GM12872 (cell line): ENCODE results near the gene CGA.

ENCODE experiments used
- TF ChIP-seq, protein P1 (sequence below): IDR thresholded peaks from 3 replicates; pipeline ENCODE4 v1.5.1; 2011; ENCODE audit warnings: low read depth, mild to moderate bottlenecking, low read length, moderate library complexity; ENCODE audit not compliant: insufficient read depth

The CGA gene

DNA sequence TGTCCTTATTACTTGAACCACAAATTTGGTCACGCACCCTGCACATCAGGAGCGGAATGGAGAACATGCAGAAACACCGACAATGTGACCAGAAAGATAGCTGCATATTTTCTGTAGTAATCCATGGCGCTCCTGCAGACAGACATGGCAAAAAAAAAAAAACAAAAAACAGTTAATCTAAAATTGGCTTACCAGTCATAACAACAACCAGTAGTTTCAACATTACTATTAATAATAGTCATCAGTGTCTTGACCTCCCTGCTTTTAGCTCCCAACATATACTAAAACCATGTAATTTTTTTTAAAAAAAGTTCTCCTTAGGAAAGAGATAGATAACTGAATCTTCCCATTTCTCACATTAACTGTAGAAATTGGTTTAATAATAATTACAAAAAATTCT, 6.8 kb downstream of the CGA start:
- TF ChIP-seq, protein P1, sequence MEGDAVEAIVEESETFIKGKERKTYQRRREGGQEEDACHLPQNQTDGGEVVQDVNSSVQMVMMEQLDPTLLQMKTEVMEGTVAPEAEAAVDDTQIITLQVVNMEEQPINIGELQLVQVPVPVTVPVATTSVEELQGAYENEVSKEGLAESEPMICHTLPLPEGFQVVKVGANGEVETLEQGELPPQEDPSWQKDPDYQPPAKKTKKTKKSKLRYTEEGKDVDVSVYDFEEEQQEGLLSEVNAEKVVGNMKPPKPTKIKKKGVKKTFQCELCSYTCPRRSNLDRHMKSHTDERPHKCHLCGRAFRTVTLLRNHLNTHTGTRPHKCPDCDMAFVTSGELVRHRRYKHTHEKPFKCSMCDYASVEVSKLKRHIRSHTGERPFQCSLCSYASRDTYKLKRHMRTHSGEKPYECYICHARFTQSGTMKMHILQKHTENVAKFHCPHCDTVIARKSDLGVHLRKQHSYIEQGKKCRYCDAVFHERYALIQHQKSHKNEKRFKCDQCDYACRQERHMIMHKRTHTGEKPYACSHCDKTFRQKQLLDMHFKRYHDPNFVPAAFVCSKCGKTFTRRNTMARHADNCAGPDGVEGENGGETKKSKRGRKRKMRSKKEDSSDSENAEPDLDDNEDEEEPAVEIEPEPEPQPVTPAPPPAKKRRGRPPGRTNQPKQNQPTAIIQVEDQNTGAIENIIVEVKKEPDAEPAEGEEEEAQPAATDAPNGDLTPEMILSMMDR, result no peak

DNA sequence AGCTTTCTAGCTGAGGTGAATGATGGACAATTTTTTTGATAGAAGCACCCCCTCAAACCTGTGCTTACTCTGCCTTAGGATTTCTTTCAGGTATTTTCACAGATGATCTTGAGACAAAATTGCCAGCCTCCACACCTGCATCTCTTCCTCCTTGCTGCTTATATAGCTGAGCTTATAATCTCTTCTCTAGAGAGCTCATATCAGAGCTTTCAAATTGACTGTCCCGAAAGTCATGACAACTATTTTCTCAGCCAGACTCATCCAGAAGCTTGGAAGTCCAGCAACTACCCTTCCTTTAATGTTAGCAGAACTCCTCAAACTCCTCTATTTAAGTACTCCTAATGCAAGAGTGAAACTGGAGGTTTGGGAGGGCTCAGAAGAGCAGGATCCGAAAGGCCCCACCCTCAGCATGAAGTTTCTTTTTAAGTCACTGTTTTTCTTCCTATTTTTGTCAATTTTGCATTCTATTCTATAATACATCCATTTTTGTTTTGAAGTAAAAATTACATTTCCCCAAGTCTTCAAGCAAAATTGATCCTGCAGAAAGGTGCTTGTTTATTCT, 12.7 kb downstream of the CGA start:
- TF ChIP-seq, protein P1, result no peak

DNA sequence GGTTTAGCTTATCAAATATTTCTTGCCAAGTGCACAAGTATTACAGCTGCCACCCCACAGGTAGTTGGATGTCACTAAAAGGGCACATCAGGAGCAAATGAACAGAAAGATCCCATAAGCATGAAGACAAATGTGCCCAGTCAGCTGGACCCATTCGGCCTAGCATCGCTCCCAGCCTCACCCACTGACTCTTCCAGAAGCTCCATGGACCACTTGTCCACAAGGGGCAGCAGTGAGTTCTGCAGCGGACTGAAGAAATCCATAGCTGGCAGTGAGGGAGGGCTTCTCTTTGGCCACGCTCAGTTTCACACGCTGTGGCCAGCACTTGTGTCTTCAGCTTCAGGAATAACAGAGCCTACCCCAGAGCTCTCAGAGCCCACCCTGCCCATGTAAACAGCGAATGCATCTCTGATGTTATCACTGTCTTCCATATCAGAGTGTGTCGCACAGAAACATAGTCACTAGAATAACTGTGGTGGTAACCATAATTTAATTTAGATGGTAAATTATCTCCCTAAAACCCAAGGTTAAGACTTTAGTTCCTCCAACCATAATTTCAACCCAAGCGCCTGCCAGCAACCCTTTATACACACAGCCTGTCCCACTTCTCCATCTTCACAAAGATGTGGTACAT, 15.8 kb downstream of the CGA start:
- TF ChIP-seq, protein P1, result peak; percentile 100

DNA sequence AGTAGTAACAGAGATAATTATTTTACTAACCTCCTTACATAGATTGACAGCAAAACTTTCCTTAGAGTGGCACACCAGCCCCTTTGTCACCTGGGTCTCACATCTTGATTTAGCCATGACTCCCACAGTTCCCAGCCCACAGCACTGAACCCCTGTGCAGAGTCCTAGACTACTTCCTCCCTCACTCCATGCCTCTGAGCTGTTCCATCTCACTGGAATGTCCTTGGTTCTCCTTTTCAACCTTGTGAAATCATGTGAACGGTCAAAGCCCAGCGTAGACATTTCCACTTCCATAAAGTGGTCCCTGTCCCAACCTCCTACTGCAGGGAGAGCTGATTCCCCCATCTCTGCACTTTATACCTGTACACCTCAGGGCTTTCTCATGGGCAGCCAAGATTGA, 19.7 kb downstream of the CGA start:
- TF ChIP-seq, protein P1, result no peak

DNA sequence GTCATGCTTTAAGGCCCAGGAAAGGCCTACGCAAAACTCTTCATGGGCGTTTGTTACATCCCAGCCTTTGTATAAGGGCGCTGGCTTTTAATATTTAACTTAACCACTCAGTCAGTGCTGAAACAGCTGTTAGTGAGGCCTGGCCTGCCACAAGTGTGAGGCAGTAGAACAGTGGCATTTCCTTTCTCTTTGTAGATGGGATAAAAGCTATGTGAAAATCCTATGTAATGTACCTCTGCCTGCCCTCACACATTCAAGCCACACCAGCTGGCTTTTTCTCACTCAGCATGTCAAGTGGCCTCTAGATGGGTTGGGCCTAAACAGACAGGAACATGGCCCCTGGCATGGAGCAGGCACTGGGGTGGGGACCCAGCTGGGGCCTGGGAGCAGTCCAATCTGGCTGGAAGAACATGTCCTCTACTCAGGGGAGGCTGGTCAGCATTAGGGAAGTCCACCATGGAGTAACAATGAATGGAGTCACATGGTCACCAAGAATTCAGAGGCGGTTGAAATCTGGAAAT, 20.7 kb downstream of the CGA start:
- TF ChIP-seq, protein P1, result no peak

DNA sequence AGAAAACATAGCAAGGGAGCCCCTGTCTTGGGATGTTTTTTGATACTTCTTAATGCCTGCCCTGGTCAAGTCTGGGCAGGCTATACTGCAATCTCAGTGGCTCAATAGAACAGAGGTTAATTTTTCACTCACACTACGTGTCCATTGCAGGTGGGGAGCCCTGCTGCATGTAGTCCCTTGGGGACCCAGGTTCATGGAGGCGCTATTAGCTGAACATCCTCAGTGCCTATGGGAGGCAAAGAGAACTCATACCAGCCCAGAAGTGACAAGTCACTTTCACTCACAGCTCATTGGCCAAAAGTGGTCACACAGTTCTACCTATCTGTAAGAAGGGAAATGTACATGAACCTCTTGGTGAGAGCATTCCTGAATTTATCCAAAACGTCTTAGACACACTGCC, 23.2 kb downstream of the CGA start:
- TF ChIP-seq, protein P1, result no peak

DNA sequence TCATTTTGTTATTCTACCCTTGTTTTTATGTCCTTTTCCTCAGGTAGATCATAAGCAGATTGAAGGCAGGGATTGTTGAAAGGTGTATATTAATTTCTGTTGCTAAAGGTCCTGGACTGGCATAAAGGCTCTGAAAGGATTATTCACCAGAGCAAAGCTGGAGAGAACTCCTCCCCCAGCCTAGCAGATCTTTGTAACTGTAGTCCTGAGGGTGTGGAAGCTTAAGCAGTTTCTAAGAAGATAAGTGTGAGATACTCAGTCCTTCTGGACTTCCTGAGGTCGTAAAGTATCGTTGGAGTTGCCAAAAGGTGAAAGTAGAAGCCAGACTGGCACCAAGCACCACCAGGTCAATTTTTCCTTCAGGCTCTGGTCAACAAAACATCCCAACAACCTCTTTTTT, 24.2 kb downstream of the CGA start:
- TF ChIP-seq, protein P1, result no peak
